Measurements from ENCODE around the gene OSTN. TPM values are rescaled to one million over a fixed set of nuclear protein-coding genes. Genes with fewer than 3 reads are reported as not detected.
"Not testable (repeated sequence)": the region's sequence is repeated elsewhere in the genome, so short reads cannot be mapped to it uniquely, and the experiment has no call there.

The OSTN gene
- 4.7 TPM for polyA plus RNA-seq (ENCODE audit: insufficient read length)

- DNase-seq (ENCODE audit: low read depth) = no peak
Measured at GRCh38 chr3:191198932-191199331, at the start of gene OSTN. Gene OSTN (plus strand): TSS chr3:191199241. CDS start chr3:191212533, 13,292 bp downstream.

GRCh38 chr3:191151653-191152052 lies 47.4 kb upstream of the OSTN start:
- DNase-seq (ENCODE audit: low read depth) = no peak

GRCh38 chr3:191154827-191155226 lies 44.2 kb upstream of the OSTN start:
- DNase-seq (ENCODE audit: low read depth) = no peak

GRCh38 chr3:191158247-191158646 lies 40.8 kb upstream of the OSTN start:
- DNase-seq (ENCODE audit: low read depth) = no peak

- DNase-seq (ENCODE audit: low read depth) = no peak
Measured at GRCh38 chr3:191158815-191159214, 40.2 kb upstream of the OSTN start.

- DNase-seq (ENCODE audit: low read depth) = no peak
Measured at GRCh38 chr3:191165802-191166201, 33.2 kb upstream of the OSTN start.

- no peak for DNase-seq (ENCODE audit: low read depth)
Measured at GRCh38 chr3:191166368-191166767, 32.7 kb upstream of the OSTN start.

GRCh38 chr3:191169566-191169965 lies 29.5 kb upstream of the OSTN start:
- DNase-seq (ENCODE audit: low read depth) = peak; percentile 19

GRCh38 chr3:191170097-191170496 lies 28.9 kb upstream of the OSTN start:
- peak; percentile 2 for DNase-seq (ENCODE audit: low read depth)

- no peak for DNase-seq (ENCODE audit: low read depth)
Measured at GRCh38 chr3:191175102-191175501, 23.9 kb upstream of the OSTN start.

- DNase-seq (ENCODE audit: low read depth) = no peak
Measured at GRCh38 chr3:191176038-191176785, 22.8 kb upstream of the OSTN start.

GRCh38 chr3:191185382-191185781 lies 13.7 kb upstream of the OSTN start:
- DNase-seq (ENCODE audit: low read depth) = not testable (repeated sequence)

GRCh38 chr3:191188246-191188645 lies 10.8 kb upstream of the OSTN start:
- DNase-seq (ENCODE audit: low read depth) = not testable (repeated sequence)

- DNase-seq (ENCODE audit: low read depth) = not testable (repeated sequence)
Measured at GRCh38 chr3:191192270-191192669, 6.8 kb upstream of the OSTN start.

GRCh38 chr3:191192941-191193340 lies 6.1 kb upstream of the OSTN start:
- DNase-seq (ENCODE audit: low read depth) = no peak

- DNase-seq (ENCODE audit: low read depth) = no peak
Measured at GRCh38 chr3:191197761-191198306, 1.2 kb upstream of the OSTN start.

GRCh38 chr3:191198480-191198879 lies 561 bp upstream of the OSTN start:
- no peak for DNase-seq (ENCODE audit: low read depth)

- DNase-seq (ENCODE audit: low read depth) = no peak
Measured at GRCh38 chr3:191210032-191210431, 11.0 kb downstream of the OSTN start.

- no peak for DNase-seq (ENCODE audit: low read depth)
Measured at GRCh38 chr3:191216510-191216909, 17.5 kb downstream of the OSTN start.

GRCh38 chr3:191217301-191217700 lies 18.3 kb downstream of the OSTN start:
- no peak for DNase-seq (ENCODE audit: low read depth)

- DNase-seq (ENCODE audit: low read depth) = no peak
Measured at GRCh38 chr3:191220908-191221307, 21.9 kb downstream of the OSTN start.

- DNase-seq (ENCODE audit: low read depth) = no peak
Measured at GRCh38 chr3:191221638-191222037, 22.6 kb downstream of the OSTN start.

GRCh38 chr3:191227541-191227940 lies 28.5 kb downstream of the OSTN start:
- DNase-seq (ENCODE audit: low read depth) = no peak

GRCh38 chr3:191234216-191234615 lies 35.2 kb downstream of the OSTN start:
- no peak for DNase-seq (ENCODE audit: low read depth)
